Gastrocnemius medialis (tissue), 4 donors: Measurements from ENCODE around the gene MTARC2. TPM values are rescaled to one million over a fixed set of nuclear protein-coding genes. Genes with fewer than 3 reads are reported as not detected.
A peak's percentile ranks its signal among the peaks of the same experiment; 100 is the strongest.

Experiments used
- ATAC-seq, 2 donors: fragments of 150-250 bp; one replicate each; pipeline ENCODE4 v1.9.1; 2016
- DNase-seq, 2 donors: peaks; one replicate each; pipeline ENCODE4 v3.0.0-alpha.2; 2019
- H3K27ac ChIP-seq, 4 donors: fragments of 200-600 bp; sonication (generic); 1 replicate in 1 of 4; 2 replicates in 3 of 4; pipeline ENCODE4 v1.5.1; 2016 to 2018; ENCODE audit warnings: mild to moderate bottlenecking in 2 of 4, moderate library complexity in 1 of 4
- H3K27me3 ChIP-seq, 3 donors: fragments of 200-600 bp; sonication (generic) in 2 of 3; 1 replicate in 1 of 3; 2 replicates in 2 of 3; pipeline versions ENCODE4 v1.5.1 to v1.6.0; 2016 to 2019; ENCODE audit warnings: mild to moderate bottlenecking in 1 of 3, moderate library complexity in 1 of 3
- H3K36me3 ChIP-seq, 2 donors: fragments of 200-600 bp; sonication (generic) in 1 of 2; one replicate each; pipeline ENCODE4 v1.5.1; 2017 to 2018
- H3K4me1 ChIP-seq, 2 donors: fragments of 200-600 bp; sonication (generic) in 1 of 2; one replicate each; pipeline ENCODE4 v1.5.1; 2016 to 2017; ENCODE audit warnings: mild to moderate bottlenecking in 2 of 2
- H3K4me3 ChIP-seq, 4 donors: fragments of 200-600 bp; sonication (generic) in 3 of 4; 1 replicate in 1 of 4; 2 replicates in 3 of 4; pipeline ENCODE4 v1.5.1; 2016 to 2019; ENCODE audit warnings: mild to moderate bottlenecking in 2 of 4
- H3K9me3 ChIP-seq, 3 donors: fragments of 200-600 bp; sonication (generic) in 2 of 3; 1 replicate in 1 of 3; 2 replicates in 2 of 3; pipeline ENCODE4 v1.5.1; 2016 to 2019
- POLR2A ChIP-seq, 2 donors: fragments of 450-650 bp; IDR thresholded peaks; one replicate each; pipeline ENCODE4 v1.6.1; 2017; ENCODE audit warnings: antibody characterized with exemption in 2 of 2, mild to moderate bottlenecking in 2 of 2, moderate library complexity in 2 of 2
- in situ Hi-C, 4 donors: fragments of 200-750 bp; cut with MboI; loops; one replicate each; pipeline versions ENCODE4 v1.15.0 to v1.8.0; 2017; ENCODE audit warnings: low sequenced_read_pairs in 4 of 4
- intact Hi-C: fragments of 100-400 bp; cut with DNase I; formaldehyde crosslinking; loops from one replicate; pipeline ENCODE4 v1.15.1; 2023; ENCODE audit warnings: low total_unique reads
- total RNA-seq, 4 donors: library from RNA; depleted of rRNA; stranded (reverse); fragments of >200 nt; gene quantifications; one replicate each; pipeline versions ENCODE4 v1.1.0 to v1.2.3, GENCODE V29; 2016
- TF ChIP-seq, protein P1 (sequence below), 5 experiments: fragments of 450-650 bp in 3 of 5; fragments of 200-600 bp in 2 of 5; sonication (generic) in 2 of 5; IDR thresholded peaks in 4 of 5; conservative IDR thresholded peaks in 1 of 5; 1 replicate in 4 of 5; 2 replicates in 1 of 5; pipeline ENCODE4 v1.5.1; 2016 to 2019; ENCODE audit warnings: antibody characterized with exemption in 5 of 5, mild to moderate bottlenecking in 3 of 5, moderate library complexity in 3 of 5

The MTARC2 gene
- total RNA-seq, 4 donors from 2014 or later = 5.8 to 12.0 (median 7.3) TPM

DNA sequence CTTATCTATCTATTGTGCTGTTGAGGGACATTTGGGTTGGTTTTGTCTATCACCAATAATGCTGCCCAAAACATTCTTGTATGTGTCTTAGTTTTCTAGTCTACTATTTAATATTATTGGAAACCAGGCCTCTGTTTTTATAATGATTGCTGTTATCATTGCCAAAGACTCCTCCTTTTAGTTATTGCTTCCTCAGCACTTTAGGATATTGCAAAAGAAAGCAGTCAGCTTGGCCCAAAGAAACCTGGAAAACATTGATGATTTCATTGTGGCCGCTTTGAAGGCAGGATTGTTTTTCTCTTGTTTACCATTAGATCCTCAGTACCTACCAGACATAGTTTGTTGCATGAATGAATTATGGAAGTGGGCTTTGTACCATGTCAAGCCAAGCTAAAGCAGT, 20.6 kb upstream of the MTARC2 start:
- TF ChIP-seq, protein P1, sequence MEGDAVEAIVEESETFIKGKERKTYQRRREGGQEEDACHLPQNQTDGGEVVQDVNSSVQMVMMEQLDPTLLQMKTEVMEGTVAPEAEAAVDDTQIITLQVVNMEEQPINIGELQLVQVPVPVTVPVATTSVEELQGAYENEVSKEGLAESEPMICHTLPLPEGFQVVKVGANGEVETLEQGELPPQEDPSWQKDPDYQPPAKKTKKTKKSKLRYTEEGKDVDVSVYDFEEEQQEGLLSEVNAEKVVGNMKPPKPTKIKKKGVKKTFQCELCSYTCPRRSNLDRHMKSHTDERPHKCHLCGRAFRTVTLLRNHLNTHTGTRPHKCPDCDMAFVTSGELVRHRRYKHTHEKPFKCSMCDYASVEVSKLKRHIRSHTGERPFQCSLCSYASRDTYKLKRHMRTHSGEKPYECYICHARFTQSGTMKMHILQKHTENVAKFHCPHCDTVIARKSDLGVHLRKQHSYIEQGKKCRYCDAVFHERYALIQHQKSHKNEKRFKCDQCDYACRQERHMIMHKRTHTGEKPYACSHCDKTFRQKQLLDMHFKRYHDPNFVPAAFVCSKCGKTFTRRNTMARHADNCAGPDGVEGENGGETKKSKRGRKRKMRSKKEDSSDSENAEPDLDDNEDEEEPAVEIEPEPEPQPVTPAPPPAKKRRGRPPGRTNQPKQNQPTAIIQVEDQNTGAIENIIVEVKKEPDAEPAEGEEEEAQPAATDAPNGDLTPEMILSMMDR (IDR thresholded peaks at IDR 0.05 in 4 of 5, conservative IDR thresholded peaks at IDR 0.05 in 1 of 5) = no peak
- no peak for TF ChIP-seq POLR2A (IDR thresholded peaks at IDR 0.05)
- H3K36me3 ChIP-seq = no peaks in the 10 kb centered on the region
- intact Hi-C loops (no loop called here), in situ Hi-C loops (loop anchor here in 1 of 4 donors (25.0 kb wide), 1 partner anchor 440 kb away; no protein-coding TSS in a partner anchor)
- H3K4me1 ChIP-seq = no peaks in the 10 kb centered on the region
- DNase-seq (no peak), ATAC-seq (no peak)
- no peak overlapping the region for H3K4me3 ChIP-seq
- no peaks in the 10 kb centered on the region for H3K9me3 ChIP-seq
- H3K27ac ChIP-seq = no peak overlapping the region
- H3K27me3 ChIP-seq = no peaks in the 10 kb centered on the region

DNA sequence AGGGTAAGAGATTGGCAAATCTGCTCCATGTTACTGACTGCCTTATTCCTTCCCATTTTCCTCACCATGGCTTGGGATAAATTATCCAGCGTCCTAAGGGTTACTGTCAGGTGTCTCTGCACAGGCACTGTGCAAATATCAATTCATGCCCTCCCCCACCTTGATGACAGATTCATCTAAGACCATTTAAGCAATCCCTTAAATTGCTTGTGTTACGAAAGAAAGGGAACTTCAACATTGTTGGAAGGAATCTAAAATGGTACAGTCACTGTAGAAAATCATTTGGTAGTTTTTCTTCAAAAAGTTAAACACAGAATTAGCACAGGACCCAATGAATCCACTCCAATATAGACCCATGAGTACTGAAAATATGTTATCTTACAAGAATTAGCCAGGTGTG, 17.6 kb upstream of the MTARC2 start:
- Histone ChIP-seq H3K36me3 (no peaks in the 10 kb centered on the region), H3K9me3 (no peaks in the 10 kb centered on the region)
- in situ Hi-C loops = loop anchor here in 3 of 4 donors (10.0 to 25.0 kb wide), 2 partner anchors 46 to 443 kb away; no protein-coding TSS in a partner anchor

DNA sequence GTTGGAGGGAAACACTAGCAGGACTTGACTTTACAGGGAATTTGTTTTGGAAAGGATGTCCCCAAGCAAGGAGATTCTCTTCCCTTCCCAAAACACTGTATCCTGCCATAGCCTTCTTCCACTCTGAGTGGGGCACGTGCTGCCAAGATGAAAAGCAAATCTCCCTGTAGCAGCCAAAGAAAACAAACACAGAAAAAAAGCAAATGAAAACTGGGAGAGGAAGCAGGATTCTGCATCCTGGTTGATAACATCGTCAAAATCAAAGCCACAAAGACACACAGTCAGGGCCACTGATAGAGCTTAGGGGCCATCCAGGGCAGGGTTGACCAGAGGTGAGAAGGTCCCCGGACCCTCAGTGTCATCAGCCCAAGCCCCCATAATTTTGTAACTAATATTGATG, 16.0 kb upstream of the MTARC2 start:
- intact Hi-C loops (loop anchor here (2.0 kb wide), 2 partner anchors 41 to 459 kb away; partner anchors contain the start of genes C1orf115 and RAB3GAP2), in situ Hi-C loops (loop anchor here in 3 of 4 donors (10.0 to 25.0 kb wide), 2 partner anchors 47 to 445 kb away; no protein-coding TSS in a partner anchor)
- Histone ChIP-seq H3K36me3 (no peaks in the 10 kb centered on the region), H3K9me3 (no peaks in the 10 kb centered on the region), H3K27me3 (no peaks in the 10 kb centered on the region), H3K4me1 (peaks cover 4 to 9% of the 10 kb centered on the region in 2 donors), H3K27ac (peak overlapping the region in 3 of 4 donors; percentile 33 to 73 (median 65)), H3K4me3 (no peak overlapping the region)
- TF ChIP-seq, protein P1 (IDR thresholded peaks at IDR 0.05 in 4 of 5, conservative IDR thresholded peaks at IDR 0.05 in 1 of 5) = no peak
- TF ChIP-seq POLR2A (IDR thresholded peaks at IDR 0.05) = no peak
- DNase-seq (no peak), ATAC-seq (no peak)

More for the DNA sequence above, 17.6 kb upstream of the MTARC2 start:
- TF ChIP-seq POLR2A (IDR thresholded peaks at IDR 0.05) = no peak
- TF ChIP-seq, protein P1 (IDR thresholded peaks at IDR 0.05 in 4 of 5, conservative IDR thresholded peaks at IDR 0.05 in 1 of 5) = no peak
- no peak overlapping the region for H3K4me3 ChIP-seq
- peaks cover 4 to 9% of the 10 kb centered on the region in 2 donors for H3K4me1 ChIP-seq
- no peak overlapping the region for H3K27ac ChIP-seq
- intact Hi-C loops = no loop called here
- no peaks in the 10 kb centered on the region for H3K27me3 ChIP-seq
- ATAC-seq (no peak), DNase-seq (no peak)

DNA sequence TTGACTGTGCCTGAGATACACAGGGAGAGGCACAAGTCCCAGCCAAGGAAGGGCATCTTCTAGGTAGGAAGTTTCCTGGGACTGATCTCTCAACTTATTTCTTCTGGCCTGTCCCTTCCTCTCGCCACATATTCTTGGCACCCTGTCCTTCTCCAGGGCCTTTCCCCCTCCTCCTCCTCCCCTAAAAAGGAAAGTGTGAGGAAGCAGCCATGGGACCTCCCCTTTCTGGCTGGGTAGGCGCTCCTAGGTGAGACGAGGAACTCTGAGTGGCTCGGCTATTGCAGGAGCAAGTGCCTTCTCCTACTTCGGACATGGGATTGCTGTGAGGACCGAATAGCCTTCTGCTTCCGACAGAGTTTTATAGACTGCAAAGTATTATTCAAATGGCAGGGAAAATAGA, 15.5 kb upstream of the MTARC2 start:
- in situ Hi-C loops (loop anchor here in 3 of 4 donors (10.0 to 25.0 kb wide), 2 partner anchors 48 to 445 kb away; no protein-coding TSS in a partner anchor), intact Hi-C loops (loop anchor here (1.0 to 2.0 kb wide), 3 partner anchors 42 to 460 kb away; partner anchors contain the start of genes C1orf115 and RAB3GAP2)
- Histone ChIP-seq H3K9me3 (no peaks in the 10 kb centered on the region), H3K4me1 (peaks cover 4 to 9% of the 10 kb centered on the region in 2 donors), H3K36me3 (no peaks in the 10 kb centered on the region), H3K27ac (peak overlapping the region; percentile 33 to 73 (median 65)), H3K27me3 (no peaks in the 10 kb centered on the region), H3K4me3 (peak overlapping the region in 3 of 4 donors; percentile 35 to 45 (median 41))
- DNase-seq = no peak
- TF ChIP-seq, protein P1 (IDR thresholded peaks at IDR 0.05 in 4 of 5, conservative IDR thresholded peaks at IDR 0.05 in 1 of 5) = no peak
- no peak for TF ChIP-seq POLR2A (IDR thresholded peaks at IDR 0.05)
- peak; percentile 25 to 57 for ATAC-seq
